WTC11 (cell line): ENCODE data around the gene PRELID1.

Source experiments
- CTCF ChIP-seq: fragments of 200-600 bp; IDR thresholded peaks from 2 replicates; pipeline ENCODE4 v1.8.0; 2022; ENCODE audit warnings: antibody characterized with exemption
- TCF7 ChIP-seq: sonication (generic); formaldehyde crosslinking; IDR thresholded peaks from 2 replicates; pipeline ENCODE4 v1.8.0; 2022; ENCODE audit warnings: mild to moderate bottlenecking, low read depth, missing genetic modification reagents, moderate library complexity
- ZNF121 ChIP-seq: sonication (generic); formaldehyde crosslinking; IDR thresholded peaks from 2 replicates; pipeline ENCODE4 v1.8.0; 2023; ENCODE audit warnings: missing genetic modification reagents
- ZNF138 ChIP-seq: sonication (generic); formaldehyde crosslinking; conservative IDR thresholded peaks from 2 replicates; pipeline ENCODE4 v1.8.1; 2022; ENCODE audit warnings: mild to moderate bottlenecking, moderate library complexity, missing genetic modification reagents
- ZNF232 ChIP-seq: sonication (generic); formaldehyde crosslinking; IDR thresholded peaks from 2 replicates; pipeline ENCODE4 v1.8.0; 2022; ENCODE audit warnings: mild to moderate bottlenecking, missing genetic modification reagents
- TF ChIP-seq, protein P1 (sequence below): sonication (generic); formaldehyde crosslinking; IDR thresholded peaks from 2 replicates; pipeline ENCODE4 v1.8.0; 2023; ENCODE audit warnings: missing genetic modification reagents
- TF ChIP-seq, protein P2 (sequence below): sonication (generic); formaldehyde crosslinking; IDR thresholded peaks from 2 replicates; pipeline ENCODE4 v1.8.1; 2023; ENCODE audit warnings: mild to moderate bottlenecking, missing genetic modification reagents
- TF ChIP-seq, protein P3 (sequence below): sonication (generic); formaldehyde crosslinking; IDR thresholded peaks from 2 replicates; pipeline ENCODE4 v1.8.0; 2022; ENCODE audit warnings: mild to moderate bottlenecking, missing genetic modification reagents

- TF ChIP-seq ZNF138 (CRISPR knock-in tag) (no peak), CTCF (no peak), ZNF121 (CRISPR knock-in tag) (no peak), ZNF232 (CRISPR knock-in tag) (no peak), TCF7 (CRISPR knock-in tag) (no peak)
- TF ChIP-seq, protein P1, sequence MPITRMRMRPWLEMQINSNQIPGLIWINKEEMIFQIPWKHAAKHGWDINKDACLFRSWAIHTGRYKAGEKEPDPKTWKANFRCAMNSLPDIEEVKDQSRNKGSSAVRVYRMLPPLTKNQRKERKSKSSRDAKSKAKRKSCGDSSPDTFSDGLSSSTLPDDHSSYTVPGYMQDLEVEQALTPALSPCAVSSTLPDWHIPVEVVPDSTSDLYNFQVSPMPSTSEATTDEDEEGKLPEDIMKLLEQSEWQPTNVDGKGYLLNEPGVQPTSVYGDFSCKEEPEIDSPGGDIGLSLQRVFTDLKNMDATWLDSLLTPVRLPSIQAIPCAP, result no peak
- TF ChIP-seq, protein P2, sequence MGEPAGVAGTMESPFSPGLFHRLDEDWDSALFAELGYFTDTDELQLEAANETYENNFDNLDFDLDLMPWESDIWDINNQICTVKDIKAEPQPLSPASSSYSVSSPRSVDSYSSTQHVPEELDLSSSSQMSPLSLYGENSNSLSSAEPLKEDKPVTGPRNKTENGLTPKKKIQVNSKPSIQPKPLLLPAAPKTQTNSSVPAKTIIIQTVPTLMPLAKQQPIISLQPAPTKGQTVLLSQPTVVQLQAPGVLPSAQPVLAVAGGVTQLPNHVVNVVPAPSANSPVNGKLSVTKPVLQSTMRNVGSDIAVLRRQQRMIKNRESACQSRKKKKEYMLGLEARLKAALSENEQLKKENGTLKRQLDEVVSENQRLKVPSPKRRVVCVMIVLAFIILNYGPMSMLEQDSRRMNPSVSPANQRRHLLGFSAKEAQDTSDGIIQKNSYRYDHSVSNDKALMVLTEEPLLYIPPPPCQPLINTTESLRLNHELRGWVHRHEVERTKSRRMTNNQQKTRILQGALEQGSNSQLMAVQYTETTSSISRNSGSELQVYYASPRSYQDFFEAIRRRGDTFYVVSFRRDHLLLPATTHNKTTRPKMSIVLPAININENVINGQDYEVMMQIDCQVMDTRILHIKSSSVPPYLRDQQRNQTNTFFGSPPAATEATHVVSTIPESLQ, result no peak
- TF ChIP-seq, protein P3, sequence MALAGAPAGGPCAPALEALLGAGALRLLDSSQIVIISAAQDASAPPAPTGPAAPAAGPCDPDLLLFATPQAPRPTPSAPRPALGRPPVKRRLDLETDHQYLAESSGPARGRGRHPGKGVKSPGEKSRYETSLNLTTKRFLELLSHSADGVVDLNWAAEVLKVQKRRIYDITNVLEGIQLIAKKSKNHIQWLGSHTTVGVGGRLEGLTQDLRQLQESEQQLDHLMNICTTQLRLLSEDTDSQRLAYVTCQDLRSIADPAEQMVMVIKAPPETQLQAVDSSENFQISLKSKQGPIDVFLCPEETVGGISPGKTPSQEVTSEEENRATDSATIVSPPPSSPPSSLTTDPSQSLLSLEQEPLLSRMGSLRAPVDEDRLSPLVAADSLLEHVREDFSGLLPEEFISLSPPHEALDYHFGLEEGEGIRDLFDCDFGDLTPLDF (CRISPR knock-in tag), result no peak
These were observed 39.4 kb upstream of the PRELID1 start for GRCh38 chr5:177264178-177264577.
